ENCODE data around the gene SPAG9. TPM values are rescaled to one million over a fixed set of nuclear protein-coding genes. Genes with fewer than 3 reads are reported as not detected.

Gene SPAG9
- total RNA-seq, 1 donor from 2014 or later: 42.0 TPM

DNA sequence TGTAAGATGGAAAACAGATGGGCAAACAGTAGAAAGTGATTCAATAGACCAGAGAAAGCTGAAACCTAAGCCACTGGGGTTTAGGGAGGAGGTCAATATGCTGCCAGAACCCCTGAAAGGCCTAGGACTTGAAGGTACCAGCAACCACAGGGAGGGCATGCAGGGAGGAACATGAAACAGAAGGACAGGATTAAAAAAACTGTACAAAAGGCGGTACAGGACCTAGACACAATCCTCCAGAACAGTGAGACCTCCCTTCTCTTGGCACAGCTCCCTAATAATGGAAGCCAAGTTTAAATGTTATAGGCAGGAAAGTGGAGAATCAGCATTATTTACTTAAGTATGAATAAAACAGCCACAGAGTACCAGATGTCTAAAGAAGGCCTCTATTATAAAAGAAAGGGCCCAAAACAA is 105.5 kb downstream of the SPAG9 start:
- intact Hi-C loops (cut with DNase I): no loop called here
- DNase-seq (no peak), ATAC-seq (ENCODE audit: poor library complexity) (no peak)

DNA sequence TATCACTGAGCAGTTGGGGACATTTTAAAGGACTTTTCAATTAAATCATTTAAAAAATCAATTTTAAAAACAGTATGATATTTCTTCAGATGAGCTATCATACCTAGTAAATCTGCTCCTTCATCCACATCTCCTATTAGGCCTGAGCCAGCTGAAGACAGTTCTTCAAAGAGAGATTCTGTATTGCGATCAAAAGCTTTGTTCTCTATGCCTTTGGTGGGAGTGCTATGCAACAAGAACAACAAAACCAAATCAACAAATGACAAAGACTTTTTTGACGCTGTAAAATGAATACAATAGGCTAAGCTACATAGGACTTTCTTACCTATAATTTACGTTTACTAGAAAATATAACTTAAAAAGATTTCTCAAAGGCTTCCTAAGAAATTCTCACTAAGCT is 106.5 kb downstream of the SPAG9 start:
- ATAC-seq (ENCODE audit: poor library complexity): no peak
- intact Hi-C loops (cut with DNase I): no loop called here
- DNase-seq: no peak

DNA sequence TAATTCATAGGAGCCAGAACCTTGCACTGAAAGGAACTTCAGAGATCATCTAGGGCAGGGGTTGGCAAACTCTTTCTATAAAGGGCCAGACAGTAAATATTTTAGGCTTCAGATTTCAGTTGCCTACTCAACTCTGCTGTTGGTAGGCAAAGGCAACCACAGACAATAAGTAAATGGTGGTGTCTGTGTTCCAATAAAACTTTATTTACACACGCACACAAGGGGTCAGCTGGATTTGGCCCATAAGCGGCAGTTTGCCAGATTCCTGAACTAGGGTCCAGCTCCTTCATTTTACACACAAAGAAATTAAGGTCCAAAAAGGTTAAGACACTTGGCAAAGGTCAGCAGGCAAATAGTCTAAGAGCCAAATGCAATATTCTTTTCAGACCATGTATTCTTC is 107.3 kb downstream of the SPAG9 start:
- ATAC-seq (ENCODE audit: poor library complexity): no peak
- no peak for DNase-seq
- intact Hi-C loops (cut with DNase I): no loop called here

DNA sequence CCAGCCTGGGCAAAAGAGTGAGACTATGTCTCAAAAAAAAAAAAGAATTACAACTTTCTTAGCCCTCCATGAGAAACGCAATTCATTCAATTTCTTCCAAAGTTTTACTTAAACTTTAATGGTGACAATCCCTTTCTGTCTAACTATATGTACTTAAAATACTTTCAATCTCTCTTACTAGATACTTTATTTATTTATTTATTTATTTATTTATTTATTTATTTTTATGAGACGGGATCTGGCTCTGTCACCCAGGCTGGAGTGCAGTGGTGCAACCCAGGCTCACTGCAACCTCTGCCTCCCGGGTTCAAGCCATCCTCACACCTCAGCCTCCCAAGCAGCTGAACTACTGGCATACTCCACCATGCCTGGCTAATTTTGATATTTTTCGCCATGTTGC is 108.1 kb downstream of the SPAG9 start:
- no peak for ATAC-seq (ENCODE audit: poor library complexity)
- intact Hi-C loops (cut with DNase I): no loop called here

DNA sequence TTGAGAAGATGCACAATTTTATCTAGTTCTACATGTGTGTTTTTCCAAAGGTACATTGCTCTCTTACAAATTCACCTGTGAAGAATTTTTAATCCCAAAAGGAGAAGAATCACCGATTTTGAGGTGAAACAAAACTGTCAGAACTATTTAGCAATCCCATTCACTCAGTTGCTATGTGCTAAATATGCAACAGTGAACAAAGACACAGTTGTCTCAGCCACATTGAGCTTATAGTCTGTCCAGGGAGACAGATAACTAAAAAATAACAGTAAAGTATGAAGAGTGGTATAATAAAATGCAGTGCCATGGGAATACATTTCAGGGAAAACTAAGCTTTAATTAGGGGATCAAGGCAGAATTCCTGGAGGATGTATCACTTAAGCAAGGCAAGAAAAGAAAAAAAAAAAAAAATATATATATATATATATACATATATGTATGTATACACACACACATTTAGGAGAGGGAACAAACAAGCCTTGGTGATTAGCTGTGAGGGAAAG is 110.4 kb downstream of the SPAG9 start:
- ATAC-seq (ENCODE audit: poor library complexity) (no peak), DNase-seq (no peak)
- intact Hi-C loops (cut with DNase I): no loop called here

More for the DNA sequence above, 108.1 kb downstream of the SPAG9 start:
- no peak for DNase-seq

DNA sequence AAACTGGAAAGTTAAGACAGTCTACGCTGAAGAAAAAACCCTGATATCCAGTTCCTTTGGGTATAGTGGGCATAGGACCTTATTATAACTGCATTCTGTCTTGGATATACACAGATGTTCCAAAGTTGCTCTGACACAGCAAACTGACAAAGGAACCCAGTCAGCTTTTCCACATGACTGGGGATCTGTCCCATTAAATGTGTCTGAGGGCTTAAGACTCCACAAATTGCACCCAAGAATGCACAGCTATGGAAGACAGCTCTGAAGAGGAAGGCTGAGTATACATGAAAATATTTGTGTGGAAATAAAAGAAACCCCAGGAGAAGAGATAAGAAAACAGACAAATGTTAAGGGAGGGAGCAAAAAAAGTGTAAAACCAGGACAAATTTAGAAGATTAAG is 114.1 kb downstream of the SPAG9 start:
- DNase-seq (no peak), ATAC-seq (ENCODE audit: poor library complexity) (no peak)
- intact Hi-C loops (cut with DNase I): no loop called here

DNA sequence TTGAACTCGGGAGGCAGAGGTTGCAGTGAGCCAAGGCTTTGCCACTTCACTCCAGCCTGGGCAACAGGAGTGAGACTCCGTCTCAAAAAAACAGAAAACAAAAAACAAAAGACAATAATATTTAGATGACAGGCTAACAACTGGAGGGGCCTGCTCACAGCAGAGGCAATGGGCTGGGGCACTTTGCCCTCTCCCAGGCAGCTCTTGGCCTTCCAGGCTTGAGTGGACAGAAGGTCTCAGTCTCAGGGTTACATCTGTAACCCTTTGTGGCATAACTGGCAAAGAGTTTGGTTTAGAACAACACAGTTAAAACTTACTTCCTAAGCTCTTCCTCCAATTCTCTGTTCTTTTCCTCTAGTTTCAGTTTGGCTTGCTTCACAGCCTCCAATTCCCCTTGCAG is 114.9 kb downstream of the SPAG9 start:
- DNase-seq (no peak), ATAC-seq (ENCODE audit: poor library complexity) (no peak)
- intact Hi-C loops (cut with DNase I): no loop called here

DNA sequence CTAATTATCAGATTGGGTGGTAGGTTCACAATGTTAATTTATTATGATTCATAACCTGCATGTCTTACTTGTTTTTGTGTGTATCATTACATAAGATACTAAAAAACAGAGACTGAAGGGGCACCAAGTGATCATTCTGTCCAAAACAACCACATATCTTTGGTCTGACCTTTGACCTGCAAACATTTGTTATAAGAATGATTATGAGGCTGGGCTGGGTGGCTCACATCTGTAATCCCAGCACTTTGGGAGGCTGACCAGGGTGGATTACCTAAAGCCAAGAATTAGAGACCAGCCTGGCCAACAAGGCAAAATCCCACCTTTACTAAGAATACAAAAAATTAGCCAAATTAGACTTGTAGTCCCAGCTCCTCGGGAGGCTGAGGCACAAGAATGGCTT is 116.4 kb downstream of the SPAG9 start:
- DNase-seq (no peak), ATAC-seq (ENCODE audit: poor library complexity) (no peak)
- intact Hi-C loops (cut with DNase I): no loop called here

DNA sequence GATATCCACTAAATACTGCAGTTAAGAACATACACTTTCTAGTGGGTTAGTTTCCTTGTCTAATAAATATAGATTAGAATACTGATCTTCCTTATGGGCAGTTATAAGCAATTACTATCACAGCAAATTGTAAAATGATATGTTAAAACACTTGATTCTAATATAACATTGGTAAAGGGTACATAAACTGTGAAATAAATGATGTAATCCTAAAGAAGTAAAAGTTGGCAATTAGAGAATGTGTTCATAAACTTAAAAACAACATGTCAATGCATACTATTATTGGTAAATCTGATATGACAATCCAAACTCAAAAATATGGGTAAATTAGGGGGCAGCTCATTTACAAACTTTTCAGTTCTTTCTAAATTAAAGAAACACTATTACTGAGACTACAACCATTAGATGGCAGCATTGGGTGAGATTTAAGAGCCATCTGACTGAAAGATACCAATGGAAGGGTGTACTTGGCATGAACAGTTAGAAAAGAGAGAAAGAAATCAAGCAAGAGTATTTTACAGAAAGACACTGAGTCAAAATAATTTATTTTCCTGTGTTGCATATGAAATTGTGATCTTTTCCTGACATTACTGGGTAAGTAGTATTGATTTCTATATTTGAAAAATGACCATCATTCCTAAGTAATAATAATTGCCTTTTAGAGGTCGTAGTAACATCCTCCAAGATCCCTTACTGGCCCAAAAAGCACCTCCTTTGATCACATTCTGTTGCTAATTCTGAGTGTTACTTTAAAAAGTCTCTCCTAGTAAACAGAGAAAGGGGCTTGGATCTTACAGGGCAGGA is 119.6 kb downstream of the SPAG9 start:
- ATAC-seq (ENCODE audit: poor library complexity): peak; percentile 79
- DNase-seq: no peak
- intact Hi-C loops (cut with DNase I): loop anchor here (2.0 kb wide), 1 partner anchor 152 kb away; the partner anchor contains the start of gene NME1

DNA sequence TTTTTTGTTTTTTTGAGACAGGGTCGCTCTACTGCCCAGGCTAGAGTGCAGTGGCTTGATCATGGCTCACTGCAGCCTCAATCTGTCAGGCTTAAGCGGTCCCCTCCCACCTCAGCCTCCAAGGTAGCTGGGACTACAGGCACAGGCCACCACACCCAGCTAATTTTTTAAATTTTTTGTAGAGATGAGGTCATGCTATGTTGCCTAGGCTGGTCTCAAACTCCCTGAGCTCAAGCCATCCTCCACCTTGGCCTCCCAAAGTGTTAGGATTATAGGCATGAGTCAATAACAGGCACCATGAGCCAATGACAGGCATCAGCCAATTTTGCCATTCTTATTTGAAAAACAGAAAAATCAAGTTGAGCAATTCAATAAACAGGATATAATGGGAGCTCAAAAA is 125.0 kb downstream of the SPAG9 start:
- DNase-seq (no peak), ATAC-seq (ENCODE audit: poor library complexity) (no peak)
- intact Hi-C loops (cut with DNase I): no loop called here

DNA sequence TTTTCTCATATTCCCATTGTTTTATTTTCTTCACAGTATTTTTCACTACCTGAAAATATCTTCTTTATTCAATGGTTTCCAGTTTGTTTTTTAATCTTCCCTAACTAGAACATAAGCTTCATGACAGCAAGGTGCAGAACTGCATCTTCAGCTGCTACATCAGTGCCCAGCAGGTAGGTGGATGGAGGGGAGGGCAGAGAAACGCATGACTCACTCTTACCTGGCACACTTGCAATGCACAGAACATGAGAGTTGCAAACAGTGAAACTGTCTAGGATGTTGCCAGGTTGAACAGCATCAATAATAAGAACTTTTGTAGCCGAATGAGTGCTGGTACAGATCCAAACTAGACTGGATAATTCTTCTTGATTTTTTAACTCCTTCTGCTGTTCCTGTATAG is 127.1 kb downstream of the SPAG9 start:
- intact Hi-C loops (cut with DNase I): no loop called here
- DNase-seq (no peak), ATAC-seq (ENCODE audit: poor library complexity) (no peak)

DNA sequence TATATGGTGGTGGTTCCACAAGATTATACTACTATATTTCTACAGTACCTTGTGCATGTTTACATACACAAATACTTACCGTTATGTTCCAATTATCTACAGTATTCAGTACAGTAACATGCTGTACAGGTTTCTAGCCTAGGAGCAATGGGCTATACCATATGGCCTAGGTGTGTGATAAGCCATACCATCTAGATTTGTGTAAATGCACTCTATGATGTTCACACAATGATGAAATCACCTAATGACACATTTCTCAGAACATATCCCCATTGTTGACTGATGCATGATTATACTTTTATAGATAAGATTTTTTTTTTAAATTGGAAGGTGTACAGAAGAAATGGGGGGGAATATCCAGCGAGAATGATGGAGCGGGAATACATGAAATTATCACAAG is 131.5 kb downstream of the SPAG9 start:
- no peak for ATAC-seq (ENCODE audit: poor library complexity)

DNA sequence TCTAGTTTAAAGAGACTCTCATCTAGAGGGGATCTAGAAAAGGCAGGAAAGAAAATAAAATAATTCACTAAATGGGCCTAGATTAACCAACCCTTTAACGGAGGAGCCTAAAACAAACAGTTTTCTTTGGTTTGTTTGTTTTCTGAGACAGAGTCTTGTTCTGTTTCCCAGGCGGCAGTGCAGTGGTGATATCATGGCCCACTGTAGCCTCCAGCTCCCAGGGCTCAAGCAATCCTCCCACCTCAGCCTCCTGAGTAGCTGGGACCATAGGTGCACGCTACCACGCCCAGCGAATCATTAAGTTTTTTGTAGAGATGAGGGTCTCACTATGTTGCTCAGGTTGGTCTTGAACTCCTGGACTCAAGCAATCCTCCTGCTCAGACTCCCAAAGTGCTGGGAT is 132.2 kb downstream of the SPAG9 start:
- ATAC-seq (ENCODE audit: poor library complexity) (no peak), DNase-seq (no peak)
- intact Hi-C loops (cut with DNase I): no loop called here

More for the DNA sequence above, 131.5 kb downstream of the SPAG9 start:
- DNase-seq: no peak
- intact Hi-C loops (cut with DNase I): no loop called here

DNA sequence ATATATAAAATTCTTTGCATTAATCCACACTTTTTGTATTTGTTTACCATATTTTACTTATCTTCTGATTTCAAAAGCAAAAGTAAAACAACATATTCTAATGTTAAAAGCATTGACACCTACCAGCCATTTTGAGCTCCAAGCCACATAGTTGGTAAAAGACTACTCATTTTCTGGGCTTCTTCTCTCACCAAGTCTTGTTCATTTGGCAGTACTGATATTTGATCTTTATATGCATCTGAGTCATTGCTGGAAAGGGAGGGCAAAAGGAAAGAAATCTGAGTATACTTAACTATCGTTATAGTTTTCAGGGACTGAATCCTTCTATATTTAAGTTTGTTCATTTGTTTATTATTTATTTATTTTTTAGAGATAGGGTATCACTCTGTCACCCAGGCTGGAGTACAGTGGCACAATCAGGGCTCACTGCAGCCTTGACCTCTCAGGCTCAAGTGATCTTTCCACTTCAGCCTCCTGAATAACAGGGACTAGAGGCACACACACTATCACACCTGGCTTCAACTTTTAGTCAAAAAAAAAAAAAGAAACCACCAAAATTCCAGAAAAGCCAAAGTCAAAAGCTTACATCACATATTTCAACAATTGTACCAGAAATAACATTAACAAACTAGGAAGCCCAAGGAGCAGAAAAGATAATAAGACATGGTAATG is 133.5 kb downstream of the SPAG9 start:
- DNase-seq: no peak
- intact Hi-C loops (cut with DNase I): no loop called here
- no peak for ATAC-seq (ENCODE audit: poor library complexity)

DNA sequence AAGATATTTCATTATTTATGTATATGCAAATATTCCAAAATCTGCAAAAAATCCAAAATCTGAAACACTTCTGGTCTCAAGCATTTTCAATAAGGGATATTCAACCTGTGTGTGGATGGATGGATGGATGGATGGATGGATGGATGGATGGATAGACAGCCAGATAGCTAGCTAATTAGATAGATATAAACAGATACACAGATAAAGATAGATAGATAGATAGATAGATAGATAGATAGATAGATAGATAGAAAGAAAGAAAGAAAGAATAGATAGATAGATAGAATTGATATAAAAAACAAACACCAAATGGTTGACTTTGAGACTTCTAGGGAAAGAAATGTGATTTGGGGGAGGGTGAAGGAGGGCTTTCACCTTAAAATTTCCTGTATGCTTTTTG is 139.4 kb downstream of the SPAG9 start:
- no peak for ATAC-seq (ENCODE audit: poor library complexity)
- no peak for DNase-seq
- intact Hi-C loops (cut with DNase I): no loop called here

DNA sequence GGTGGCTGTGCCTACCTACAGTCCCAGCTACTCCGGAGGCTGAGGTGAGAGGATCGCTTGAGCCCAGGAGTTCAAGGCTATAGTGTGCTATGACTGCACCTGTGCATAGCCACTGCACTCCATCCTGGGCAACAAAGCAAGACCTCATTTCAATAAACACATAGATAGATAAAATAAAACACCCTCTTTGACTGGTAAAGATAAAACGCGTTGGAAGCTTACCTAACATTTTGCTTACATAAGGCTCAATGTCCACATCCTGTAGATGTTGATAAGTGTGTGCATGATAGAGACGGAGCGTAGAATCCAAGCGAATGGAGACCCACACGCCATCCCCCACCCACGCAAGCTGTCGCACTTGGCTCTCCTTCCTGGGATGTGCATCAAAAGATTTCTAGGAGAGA is 141.1 kb downstream of the SPAG9 start:
- DNase-seq (no peak), ATAC-seq (ENCODE audit: poor library complexity) (no peak)
- intact Hi-C loops (cut with DNase I): no loop called here

DNA sequence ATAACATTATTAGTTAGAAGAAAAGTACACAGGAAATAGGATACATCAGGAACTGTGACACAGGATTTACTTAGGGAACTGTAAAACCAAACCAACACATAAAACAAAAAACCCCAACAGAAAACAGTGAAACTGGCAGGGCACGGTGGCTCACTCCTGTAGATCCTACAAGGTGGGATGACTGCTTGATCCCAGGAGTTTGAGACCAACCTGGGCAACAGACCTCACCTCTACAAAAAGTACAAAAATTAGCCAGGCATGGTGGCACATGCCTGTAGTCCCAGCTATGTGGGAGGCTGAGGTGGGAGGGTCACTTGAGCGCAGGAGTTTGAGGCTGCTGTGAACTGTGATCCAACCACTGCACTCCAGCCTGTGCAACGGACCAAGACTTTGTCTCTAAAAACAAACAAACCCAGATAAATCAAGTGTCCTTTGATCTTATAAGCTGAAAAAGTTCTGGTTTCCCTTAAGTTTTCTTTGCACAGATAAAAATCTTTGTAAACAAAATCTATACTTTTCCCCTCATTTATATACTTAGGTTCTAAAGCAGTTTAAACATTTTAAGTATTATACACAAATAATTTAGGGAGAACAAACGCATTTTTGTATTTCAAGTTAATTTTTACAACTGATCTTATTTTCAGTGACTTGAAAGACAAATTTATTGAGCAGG is 143.0 kb downstream of the SPAG9 start:
- intact Hi-C loops (cut with DNase I): no loop called here
- no peak for ATAC-seq (ENCODE audit: poor library complexity)
- DNase-seq: no peak

DNA sequence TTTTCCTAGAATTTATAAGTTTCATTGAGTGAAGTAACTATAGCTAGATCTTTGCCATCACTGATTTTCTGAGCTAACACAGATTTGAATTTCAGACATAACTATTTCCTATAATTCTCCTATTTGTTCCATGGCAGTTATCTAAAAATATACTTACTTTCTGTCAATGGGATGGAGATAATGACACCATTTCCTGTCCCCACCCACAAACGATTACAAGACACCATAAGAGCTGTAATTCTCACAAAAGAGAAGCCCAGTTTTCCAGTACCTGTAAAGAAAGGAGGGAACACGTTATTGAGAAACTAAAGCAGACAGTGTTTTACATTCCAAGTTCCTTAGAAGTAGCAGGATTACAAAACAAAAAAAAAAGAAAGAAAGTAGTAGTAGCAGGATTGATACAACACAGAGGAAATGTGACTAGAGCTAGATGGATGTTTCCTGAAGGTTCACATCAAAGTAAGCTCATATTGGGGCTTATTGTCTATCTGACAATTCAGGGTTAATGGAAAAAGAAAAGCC is 143.7 kb downstream of the SPAG9 start:
- no peak for ATAC-seq (ENCODE audit: poor library complexity)
- no peak for DNase-seq
- intact Hi-C loops (cut with DNase I): no loop called here
